T-helper 1 cell treated with Interleukin-12 subunit alpha and Interleukin-12 subunit beta and Interleukin-4 antibody, amounts not matched to agents 30 μg/mL and 1 μg/mL, for 36 hours (primary cell): ENCODE results near the gene QDPR.

Experiments used
- H3K27ac Mint-ChIP-seq: one replicate; pipeline ENCODE4 v1.8.0; 2021; ENCODE audit warnings: mild to moderate bottlenecking, mixed read lengths
- H3K27me3 Mint-ChIP-seq: one replicate; pipeline ENCODE4 v1.8.0; 2021; ENCODE audit warnings: low read depth, mixed read lengths
- H3K36me3 Mint-ChIP-seq: one replicate; pipeline ENCODE4 v1.8.0; 2021; ENCODE audit warnings: low read depth, mixed read lengths
- H3K4me1 Mint-ChIP-seq: one replicate; pipeline ENCODE4 v1.8.0; 2021; ENCODE audit warnings: low read depth, mixed read lengths
- H3K4me3 Mint-ChIP-seq: one replicate; pipeline ENCODE4 v1.8.0; 2021; ENCODE audit warnings: mild to moderate bottlenecking, moderate library complexity, mixed read lengths
- H3K9me3 Mint-ChIP-seq: one replicate; pipeline ENCODE4 v1.8.0; 2021; ENCODE audit warnings: mixed read lengths

The QDPR gene

DNA sequence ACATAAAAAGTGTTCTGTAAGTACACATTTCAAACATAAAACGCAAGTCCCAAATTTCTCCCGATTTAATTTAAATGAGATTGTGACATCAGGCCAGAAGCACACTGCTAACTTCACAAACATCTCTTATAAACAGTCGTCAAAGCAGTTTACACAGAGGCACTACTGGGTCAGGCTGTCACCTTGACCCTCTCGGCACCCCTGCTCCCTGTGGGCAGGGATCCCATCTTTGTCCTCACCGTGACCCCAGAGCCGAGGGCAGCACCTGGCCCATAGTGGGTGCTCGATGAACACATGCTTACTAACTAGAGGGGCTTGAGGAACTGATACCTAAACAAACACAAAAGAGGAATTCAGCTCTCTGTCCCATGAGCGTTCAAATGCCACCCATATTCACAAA, 22.2 kb downstream of the QDPR start:
- Mint-ChIP-seq H3K27me3 (no peaks in the 10 kb centered on the region), H3K36me3 (peaks cover 5% of the 10 kb centered on the region), H3K9me3 (no peaks in the 10 kb centered on the region), H3K4me3 (no peak overlapping the region), H3K27ac (no peak overlapping the region), H3K4me1 (peaks cover 2% of the 10 kb centered on the region)

DNA sequence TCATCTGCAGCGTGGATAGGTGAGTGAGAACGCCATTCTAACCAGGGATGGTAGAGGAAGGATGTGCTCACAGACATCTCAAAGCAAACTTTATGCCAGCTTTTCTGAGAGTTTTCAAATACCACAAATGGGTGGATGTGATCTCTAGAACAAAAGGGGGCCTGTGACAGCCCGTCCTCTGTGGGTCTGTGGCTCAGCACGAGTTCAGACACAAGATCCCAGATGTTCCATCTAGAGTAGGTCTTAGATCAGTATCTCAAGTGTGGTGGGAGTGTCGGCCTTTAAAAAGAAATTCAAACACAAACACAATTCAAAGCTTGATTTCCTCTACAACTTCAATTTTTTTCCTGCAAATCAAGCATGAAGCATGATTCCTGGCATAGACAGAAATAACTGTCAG, 22.8 kb downstream of the QDPR start:
- peaks cover 5% of the 10 kb centered on the region for H3K36me3 Mint-ChIP-seq

DNA sequence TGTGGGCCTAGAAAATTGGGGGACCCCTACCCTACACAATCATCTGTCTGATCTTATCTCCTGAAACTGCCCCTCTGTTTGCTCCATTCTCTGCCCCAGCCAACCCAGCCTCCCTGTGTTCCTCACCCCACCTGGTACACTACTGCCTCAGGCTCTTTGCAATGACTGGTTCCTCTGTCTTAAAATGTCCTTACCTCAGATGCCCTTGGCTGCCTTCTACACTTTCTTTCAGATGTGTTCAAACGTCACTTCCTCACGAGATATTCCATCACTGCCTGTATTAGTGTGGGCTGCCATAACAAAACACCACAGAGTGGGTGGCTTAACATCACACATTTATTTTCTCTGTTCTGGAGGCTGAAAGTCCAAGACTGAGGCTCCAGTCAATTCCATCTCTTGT, 29.2 kb downstream of the QDPR start:
- no peaks in the 10 kb centered on the region for H3K9me3 Mint-ChIP-seq
- peaks cover 5% of the 10 kb centered on the region for H3K36me3 Mint-ChIP-seq
- no peaks in the 10 kb centered on the region for H3K4me1 Mint-ChIP-seq
- no peaks in the 10 kb centered on the region for H3K27me3 Mint-ChIP-seq
- H3K4me3 Mint-ChIP-seq = no peak overlapping the region
- H3K27ac Mint-ChIP-seq = no peak overlapping the region

More for the DNA sequence above, 22.8 kb downstream of the QDPR start:
- H3K4me1 Mint-ChIP-seq = no peaks in the 10 kb centered on the region
- H3K27ac Mint-ChIP-seq = no peak overlapping the region
- H3K4me3 Mint-ChIP-seq = no peak overlapping the region
- H3K9me3 Mint-ChIP-seq = no peaks in the 10 kb centered on the region
- H3K27me3 Mint-ChIP-seq = no peaks in the 10 kb centered on the region

DNA sequence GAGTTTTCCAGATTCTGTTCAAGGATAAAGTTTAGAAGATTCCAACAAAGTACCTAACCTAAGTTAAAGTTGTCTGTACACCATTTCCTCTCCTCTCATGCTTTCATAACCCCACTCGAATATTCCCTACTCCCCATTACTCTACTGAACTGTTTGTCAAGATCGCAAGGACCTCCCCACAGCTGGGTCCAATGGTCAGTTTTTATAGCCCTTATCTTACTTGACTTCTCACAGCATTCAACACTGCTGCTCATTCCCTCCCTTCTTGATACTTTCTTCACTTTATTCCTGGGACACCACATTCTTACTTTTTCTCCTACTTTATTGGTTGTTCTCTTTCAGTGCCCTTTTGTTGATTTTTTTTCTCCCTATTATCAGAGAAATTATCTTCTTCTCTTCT, 30.9 kb downstream of the QDPR start:
- H3K27ac Mint-ChIP-seq = no peak overlapping the region

DNA sequence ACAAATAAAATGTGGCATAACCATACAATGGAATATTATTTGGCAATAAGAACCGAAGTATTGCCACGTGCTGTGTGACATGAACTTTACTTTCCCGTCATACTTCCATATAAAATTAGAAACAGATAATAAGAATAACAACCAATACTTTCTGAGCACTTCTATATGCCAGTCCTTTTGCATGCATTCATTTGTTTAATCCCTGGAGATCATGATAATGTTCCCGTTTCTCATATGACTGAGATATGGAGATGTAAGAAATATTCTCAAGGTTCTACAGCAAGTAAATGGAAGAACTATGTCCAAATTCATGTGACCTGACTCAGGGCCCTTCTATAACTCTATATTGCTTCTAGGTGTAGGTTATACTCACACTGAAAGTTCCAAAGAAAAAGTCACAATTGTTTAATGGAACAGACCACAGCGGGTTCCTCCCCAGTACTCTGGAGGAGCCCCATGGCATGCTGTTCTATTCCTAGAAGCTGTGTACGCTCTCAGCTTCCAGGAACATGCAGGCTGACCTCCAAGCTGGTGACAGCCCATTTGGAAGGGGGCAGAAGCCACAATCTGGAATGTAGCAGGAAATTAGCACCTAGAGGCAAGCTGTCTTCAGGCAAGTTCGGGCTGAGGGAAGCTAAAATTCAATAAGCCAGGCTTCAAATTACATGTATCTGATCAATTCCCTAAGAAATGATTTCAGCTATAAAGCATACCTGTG, 31.5 kb downstream of the QDPR start:
- H3K4me1 Mint-ChIP-seq = no peaks in the 10 kb centered on the region
- peaks cover 2% of the 10 kb centered on the region for H3K36me3 Mint-ChIP-seq
- H3K27me3 Mint-ChIP-seq = no peaks in the 10 kb centered on the region
- no peak overlapping the region for H3K4me3 Mint-ChIP-seq
- H3K27ac Mint-ChIP-seq = no peak overlapping the region
- H3K9me3 Mint-ChIP-seq = no peaks in the 10 kb centered on the region

More for the DNA sequence above, 30.9 kb downstream of the QDPR start:
- H3K4me1 Mint-ChIP-seq = no peaks in the 10 kb centered on the region
- H3K27me3 Mint-ChIP-seq = no peaks in the 10 kb centered on the region
- H3K4me3 Mint-ChIP-seq = no peak overlapping the region
- peaks cover 2% of the 10 kb centered on the region for H3K36me3 Mint-ChIP-seq
- H3K9me3 Mint-ChIP-seq = no peaks in the 10 kb centered on the region

DNA sequence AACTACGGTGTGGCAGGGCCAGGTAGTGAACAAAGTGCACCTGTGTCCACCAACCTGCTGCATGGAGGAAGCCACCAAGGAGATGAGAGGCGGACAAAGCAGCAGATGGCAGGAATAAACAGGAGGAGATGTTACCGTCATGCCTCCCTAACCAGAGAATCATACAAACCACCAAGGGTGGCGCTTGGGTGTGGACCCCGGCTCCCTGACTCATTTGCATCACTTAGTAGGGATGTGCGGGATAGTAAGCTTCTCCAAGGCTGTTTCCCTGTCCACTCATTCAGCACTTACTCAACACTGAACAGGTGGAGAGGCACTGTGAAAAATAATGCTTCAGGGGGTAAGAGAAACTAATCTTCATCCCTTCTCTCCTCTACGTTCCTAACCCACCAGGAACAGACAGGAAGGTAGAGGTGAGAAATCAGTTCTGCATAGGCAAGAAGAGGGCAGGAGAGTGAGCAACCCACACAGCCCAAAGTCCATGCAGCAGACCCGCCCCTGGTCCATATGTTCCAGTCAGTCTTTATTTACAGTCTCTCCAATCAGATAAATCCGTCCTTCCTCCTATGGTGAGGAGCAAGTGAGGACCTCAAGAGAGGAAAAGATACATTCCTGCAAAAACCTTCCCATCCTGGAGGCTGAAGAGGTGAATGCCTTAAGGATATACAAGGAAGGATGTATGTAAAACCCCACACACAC, 34.0 kb downstream of the QDPR start:
- Mint-ChIP-seq H3K4me1 (no peaks in the 10 kb centered on the region), H3K36me3 (no peaks in the 10 kb centered on the region), H3K27ac (no peak overlapping the region)

DNA sequence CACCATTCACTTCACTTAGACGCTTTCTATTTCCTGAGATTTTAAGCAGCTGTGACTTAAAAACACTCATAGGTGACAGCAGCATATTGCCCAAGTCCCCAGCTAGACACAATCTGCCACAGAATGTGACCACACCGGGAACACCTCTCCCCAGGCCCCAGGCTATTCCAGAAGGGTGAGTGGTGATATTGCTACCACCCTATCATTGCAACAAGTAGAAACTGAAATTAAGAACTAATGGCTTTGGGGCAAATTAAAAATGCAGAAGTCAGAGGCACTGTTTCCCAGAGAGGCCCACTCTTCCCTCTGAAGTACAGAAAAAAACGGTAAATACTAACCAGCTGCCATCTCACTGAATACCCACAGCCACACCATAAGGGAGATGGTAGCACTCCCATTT, 35.0 kb downstream of the QDPR start:
- H3K27ac Mint-ChIP-seq = no peak overlapping the region
- peaks cover 2% of the 10 kb centered on the region for H3K4me1 Mint-ChIP-seq
- no peaks in the 10 kb centered on the region for H3K9me3 Mint-ChIP-seq
- no peak overlapping the region for H3K4me3 Mint-ChIP-seq
- H3K27me3 Mint-ChIP-seq = no peaks in the 10 kb centered on the region
- no peaks in the 10 kb centered on the region for H3K36me3 Mint-ChIP-seq

More for the DNA sequence above, 34.0 kb downstream of the QDPR start:
- Mint-ChIP-seq H3K9me3 (no peaks in the 10 kb centered on the region), H3K4me3 (no peak overlapping the region), H3K27me3 (no peaks in the 10 kb centered on the region)

DNA sequence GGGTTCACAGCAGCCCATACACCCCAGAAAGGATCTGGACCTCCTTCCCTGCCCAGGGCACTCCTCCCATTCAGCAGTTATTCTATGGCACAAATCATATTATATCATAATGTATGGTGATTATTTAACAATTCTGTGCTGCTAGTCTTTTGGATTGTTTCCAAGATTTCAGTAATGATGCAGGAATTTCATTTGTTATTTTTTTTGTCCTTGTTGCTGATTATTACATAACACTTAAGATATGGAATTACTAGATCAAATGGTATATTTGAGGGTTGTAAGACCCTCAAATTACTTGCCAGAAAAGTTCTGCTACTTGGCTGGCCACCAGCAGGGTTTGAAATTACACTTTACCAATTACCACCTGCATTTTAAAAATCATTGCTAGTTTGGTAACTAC, 36.4 kb downstream of the QDPR start:
- no peak overlapping the region for H3K27ac Mint-ChIP-seq
- no peaks in the 10 kb centered on the region for H3K9me3 Mint-ChIP-seq
- H3K4me3 Mint-ChIP-seq = no peak overlapping the region
- no peaks in the 10 kb centered on the region for H3K36me3 Mint-ChIP-seq
- no peaks in the 10 kb centered on the region for H3K27me3 Mint-ChIP-seq
- peaks cover 2% of the 10 kb centered on the region for H3K4me1 Mint-ChIP-seq

DNA sequence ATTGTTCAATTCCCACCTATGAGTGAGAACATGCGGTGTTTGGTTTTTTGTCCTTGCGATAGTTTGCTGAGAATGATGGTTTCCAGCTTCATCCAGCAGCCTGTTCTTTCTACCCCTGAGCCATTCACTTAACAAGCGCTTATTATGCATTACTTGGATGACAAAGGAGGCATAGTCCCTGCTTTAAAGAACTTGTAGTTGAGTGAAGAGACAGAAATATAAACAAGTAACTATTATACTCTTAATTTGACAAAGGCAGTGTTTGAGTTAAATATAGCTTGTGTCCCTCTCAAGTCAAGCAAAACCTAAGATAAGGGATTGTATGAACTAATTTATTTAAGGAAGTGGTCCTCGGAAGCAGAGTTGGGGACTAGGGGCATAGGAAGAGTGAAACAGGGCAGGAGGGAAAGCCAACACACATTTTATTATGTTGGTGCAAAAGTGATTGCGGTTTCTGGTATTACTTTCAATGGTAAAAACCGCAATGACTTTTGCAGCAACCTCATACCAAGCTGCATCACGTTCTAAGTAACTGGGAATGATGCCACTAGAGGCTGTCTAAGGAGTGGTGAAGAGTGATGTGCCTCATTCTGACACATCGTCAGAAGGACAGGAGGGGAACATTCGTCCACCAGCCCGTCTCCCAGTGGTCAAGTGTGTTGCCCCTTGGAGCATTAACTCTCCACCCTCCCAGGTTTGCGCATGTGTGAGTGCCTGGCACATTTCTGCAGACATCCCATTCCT, 41.8 kb downstream of the QDPR start:
- no peaks in the 10 kb centered on the region for H3K9me3 Mint-ChIP-seq
- H3K36me3 Mint-ChIP-seq = no peaks in the 10 kb centered on the region
- no peak overlapping the region for H3K4me3 Mint-ChIP-seq
- H3K27me3 Mint-ChIP-seq = no peaks in the 10 kb centered on the region
- H3K27ac Mint-ChIP-seq = no peak overlapping the region
- H3K4me1 Mint-ChIP-seq = peaks cover 2% of the 10 kb centered on the region

DNA sequence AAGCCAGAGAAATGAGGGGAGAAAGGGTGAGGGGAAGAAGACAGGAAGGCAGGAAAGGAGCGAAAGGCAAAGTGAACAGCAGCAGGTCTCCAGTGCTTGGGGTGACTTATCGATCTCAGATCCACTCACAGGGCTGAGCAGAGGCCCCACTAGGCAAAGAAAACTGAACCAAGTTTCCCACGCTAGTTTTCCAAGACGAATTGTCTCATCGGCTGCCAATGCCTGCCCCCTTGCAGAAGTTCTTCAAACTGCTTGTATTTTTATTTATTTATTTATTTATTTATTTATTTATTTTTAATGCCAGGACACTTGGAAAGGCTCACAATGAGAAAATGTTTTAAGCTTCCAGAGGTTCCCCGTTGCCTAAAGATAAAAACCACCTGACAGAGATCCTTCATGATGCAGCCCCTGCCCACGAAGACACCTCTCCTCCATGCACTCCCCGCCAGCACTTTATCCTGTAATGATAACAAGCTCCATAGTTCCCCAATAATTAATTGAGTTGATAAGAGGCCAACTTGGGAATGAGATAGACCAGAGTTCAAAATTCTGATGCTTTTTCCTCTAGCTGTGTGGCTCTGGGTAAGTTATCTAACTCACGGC, 43.2 kb downstream of the QDPR start:
- no peaks in the 10 kb centered on the region for H3K27me3 Mint-ChIP-seq
- peaks cover 2% of the 10 kb centered on the region for H3K4me1 Mint-ChIP-seq
- no peaks in the 10 kb centered on the region for H3K36me3 Mint-ChIP-seq
- no peak overlapping the region for H3K27ac Mint-ChIP-seq
- no peak overlapping the region for H3K4me3 Mint-ChIP-seq
- H3K9me3 Mint-ChIP-seq = no peaks in the 10 kb centered on the region

DNA sequence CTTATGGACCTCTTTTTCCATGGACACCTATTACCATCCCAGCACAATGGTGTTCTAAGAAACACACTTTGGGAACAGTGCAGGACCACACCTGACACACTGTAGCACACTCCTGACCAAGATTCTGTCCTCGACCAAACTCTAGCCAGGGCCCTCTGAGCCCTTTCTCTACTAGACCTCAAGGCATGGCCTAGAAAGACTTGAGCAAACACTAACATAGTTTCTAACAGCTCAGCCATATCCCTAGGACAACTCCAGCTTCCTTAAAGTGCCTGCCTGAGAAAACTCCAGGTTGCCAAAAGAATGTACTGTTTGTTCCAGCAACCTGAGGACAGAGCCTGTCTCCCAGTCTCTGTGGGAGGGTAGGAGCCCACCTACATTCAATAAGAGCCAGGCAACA, 48.3 kb downstream of the QDPR start:
- no peak overlapping the region for H3K27ac Mint-ChIP-seq
- no peaks in the 10 kb centered on the region for H3K27me3 Mint-ChIP-seq
- H3K9me3 Mint-ChIP-seq = no peaks in the 10 kb centered on the region
- no peaks in the 10 kb centered on the region for H3K4me1 Mint-ChIP-seq
- no peaks in the 10 kb centered on the region for H3K36me3 Mint-ChIP-seq
- H3K4me3 Mint-ChIP-seq = no peak overlapping the region

DNA sequence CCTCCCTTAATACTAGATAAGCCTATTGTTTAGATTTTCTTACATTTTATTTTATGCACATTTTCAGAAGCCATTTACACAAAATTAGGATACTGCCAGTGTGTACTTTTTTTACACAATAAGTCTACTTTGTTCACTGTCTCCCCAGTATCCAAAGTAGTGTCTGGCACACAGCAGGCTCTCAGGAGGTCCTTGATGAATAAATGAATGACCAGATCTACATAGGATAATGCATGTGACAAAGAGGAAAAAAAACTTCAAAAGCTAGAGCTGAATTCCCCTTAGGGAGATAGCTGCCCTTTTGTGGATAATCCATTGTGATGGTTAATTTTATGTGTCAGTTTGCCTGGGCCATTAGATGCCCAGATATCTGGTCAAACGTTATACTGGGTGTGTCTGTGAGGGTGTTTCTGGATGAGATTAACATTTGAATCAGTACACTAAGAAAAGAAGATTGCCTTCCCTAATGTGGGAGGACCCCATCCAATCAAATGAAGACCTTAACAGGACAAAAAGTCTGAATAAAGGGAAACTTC, 61.6 kb downstream of the QDPR start:
- Mint-ChIP-seq H3K27ac (no peak overlapping the region), H3K36me3 (no peaks in the 10 kb centered on the region), H3K9me3 (no peaks in the 10 kb centered on the region), H3K4me3 (no peak overlapping the region), H3K27me3 (peaks cover 7% of the 10 kb centered on the region), H3K4me1 (peaks cover 2% of the 10 kb centered on the region)

DNA sequence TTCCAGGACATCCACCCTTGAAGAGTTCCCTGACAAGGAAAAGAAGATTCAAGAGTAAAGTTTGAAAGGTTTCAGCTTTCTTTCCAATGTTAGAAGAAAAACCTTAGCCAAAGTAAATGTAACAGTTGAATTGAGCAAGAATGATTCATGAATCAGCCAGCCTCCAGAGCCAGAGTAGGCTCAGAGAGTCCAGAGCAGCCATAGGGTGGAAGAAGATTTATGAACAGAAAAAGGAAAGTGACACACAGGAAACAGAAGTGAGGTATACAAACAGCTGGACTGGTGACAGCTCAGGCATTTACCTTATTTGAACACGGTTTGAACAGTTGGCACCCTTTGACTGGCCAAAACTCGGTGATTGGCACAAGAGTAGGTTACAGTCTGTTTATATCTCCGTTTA, 63.2 kb downstream of the QDPR start:
- Mint-ChIP-seq H3K4me3 (no peak overlapping the region), H3K36me3 (no peaks in the 10 kb centered on the region), H3K27ac (no peak overlapping the region), H3K27me3 (peaks cover 7% of the 10 kb centered on the region), H3K9me3 (no peaks in the 10 kb centered on the region), H3K4me1 (peaks cover 2% of the 10 kb centered on the region)

DNA sequence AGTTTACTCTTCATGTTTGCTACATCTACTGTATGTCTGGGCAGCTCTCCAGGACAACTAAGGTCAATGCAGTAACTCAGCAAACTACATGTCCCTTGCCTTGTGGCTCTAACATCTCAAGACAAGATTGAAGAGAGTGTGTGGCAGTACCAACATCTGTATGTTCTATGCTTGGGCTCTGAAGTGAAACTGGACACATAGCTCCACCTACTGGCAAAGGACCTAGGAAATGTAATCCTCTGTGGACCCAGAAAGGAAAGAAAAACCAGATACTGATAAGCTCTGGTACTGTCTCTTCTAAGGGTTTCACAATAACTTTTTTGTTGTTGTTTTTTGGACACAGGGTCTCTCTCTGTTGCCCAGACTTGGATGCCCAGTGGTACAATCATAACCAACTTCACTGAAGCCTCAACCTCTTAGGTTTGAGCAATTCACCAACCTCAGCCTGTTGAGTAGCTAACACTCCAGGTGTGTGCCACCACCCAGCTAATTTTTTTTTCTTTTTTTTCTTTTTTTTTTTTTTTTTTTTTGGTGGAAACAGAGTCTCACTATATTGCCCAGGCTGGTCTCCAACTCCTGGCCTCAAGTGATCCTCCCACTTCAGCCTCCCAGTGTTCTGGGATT, 64.1 kb downstream of the QDPR start:
- Mint-ChIP-seq H3K9me3 (no peaks in the 10 kb centered on the region), H3K27me3 (peaks cover 7% of the 10 kb centered on the region), H3K27ac (no peak overlapping the region), H3K4me3 (no peak overlapping the region), H3K36me3 (no peaks in the 10 kb centered on the region), H3K4me1 (peaks cover 2% of the 10 kb centered on the region)
